ENCODE measurements around the gene UCHL3.
"Not testable (repeated sequence)": the region's sequence is repeated elsewhere in the genome, so short reads cannot be mapped to it uniquely, and the experiment has no call there.

The UCHL3 gene

GRCh38 chr13:75533861-75534260, 15.7 kb upstream of the UCHL3 start:
- CTCF ChIA-PET, result no interaction called here

GRCh38 chr13:75537401-75538365, 11.9 kb upstream of the UCHL3 start, which contains the start of gene COMMD6:
TSS of gene COMMD6 (minus strand) at chr13:75537841. CDS start at chr13:75537805, 36 bp downstream.
- Mint-ChIP-seq H3K27me3 (no peaks in the 10 kb centered on the region), H3K36me3 (peaks cover 23% of the 10 kb centered on the region), H3K4me3 (peak within 1 kb of the TSS; percentile 98), H3K4me1 (peaks cover 40% of the 10 kb centered on the region), H3K27ac (peak within 1 kb of the TSS; percentile 84), H3K9me3 (no peaks in the 10 kb centered on the region)
- DNase-seq, result peak; percentile 78
- CTCF ChIA-PET, result interaction anchor here (0.7 kb wide), 2 partner anchors 50 to 172 kb away, joined by 3 read pairs; no protein-coding TSS in a partner anchor

More at GRCh38 chr13:75533861-75534260, 15.7 kb upstream of the UCHL3 start:
- Mint-ChIP-seq H3K27me3 (no peaks in the 10 kb centered on the region), H3K27ac (no peak overlapping the region), H3K4me3 (no peak overlapping the region), H3K36me3 (peaks cover 41% of the 10 kb centered on the region), H3K4me1 (peaks cover 61% of the 10 kb centered on the region), H3K9me3 (no peaks in the 10 kb centered on the region)
- no peak for DNase-seq

DNA sequence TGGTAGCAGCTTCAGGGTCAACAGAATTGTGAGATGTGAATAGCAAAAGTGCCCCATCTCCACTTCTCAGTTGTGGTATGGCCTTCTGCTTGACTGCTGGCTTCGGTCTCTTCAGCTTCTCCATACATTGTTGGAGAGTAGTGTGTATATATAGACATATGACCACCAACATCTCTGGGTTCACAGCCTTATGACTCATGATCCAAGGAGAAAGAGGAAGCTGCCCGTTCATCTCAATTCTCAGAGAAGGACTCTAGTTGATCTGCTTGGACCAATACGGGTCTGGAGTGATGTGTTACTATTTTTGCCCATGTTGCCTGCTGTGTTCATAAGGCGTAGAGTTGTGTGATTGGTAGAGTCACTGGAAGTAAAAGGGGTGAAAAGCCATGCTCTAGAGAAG, 8.3 kb upstream of the UCHL3 start:
- CTCF ChIA-PET, result no interaction called here
- Mint-ChIP-seq H3K36me3 (peaks cover 3% of the 10 kb centered on the region), H3K27ac (no peak overlapping the region), H3K4me1 (peaks cover 20% of the 10 kb centered on the region), H3K9me3 (no peaks in the 10 kb centered on the region), H3K27me3 (no peaks in the 10 kb centered on the region), H3K4me3 (no peak overlapping the region)
- no peak for DNase-seq

DNA sequence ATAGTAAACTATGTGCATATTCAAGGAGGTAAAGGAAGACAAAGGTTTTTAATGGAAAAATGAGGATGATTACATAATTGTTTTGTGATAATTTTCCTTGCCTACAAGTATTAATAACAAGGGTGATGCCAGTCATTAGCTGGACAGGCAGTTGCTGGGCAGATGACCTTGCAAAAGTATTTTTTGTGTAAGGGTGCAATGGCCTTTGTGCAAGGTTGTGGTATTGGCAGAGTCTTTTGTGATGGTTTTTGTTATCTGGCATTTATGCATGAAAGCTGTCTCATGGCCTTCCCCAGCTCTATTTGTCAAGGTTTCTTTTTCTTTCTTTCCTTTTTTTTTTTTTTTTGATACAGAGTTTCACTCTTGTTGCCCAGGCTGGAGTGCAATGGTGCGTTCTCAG, 7.6 kb upstream of the UCHL3 start:
- no peaks in the 10 kb centered on the region for H3K27me3 Mint-ChIP-seq
- peaks cover 2% of the 10 kb centered on the region for H3K36me3 Mint-ChIP-seq
- CTCF ChIA-PET, result no interaction called here
- no peak overlapping the region for H3K27ac Mint-ChIP-seq
- H3K4me3 Mint-ChIP-seq, result no peak overlapping the region
- no peak for DNase-seq
- H3K9me3 Mint-ChIP-seq, result no peaks in the 10 kb centered on the region
- peaks cover 14% of the 10 kb centered on the region for H3K4me1 Mint-ChIP-seq

DNA sequence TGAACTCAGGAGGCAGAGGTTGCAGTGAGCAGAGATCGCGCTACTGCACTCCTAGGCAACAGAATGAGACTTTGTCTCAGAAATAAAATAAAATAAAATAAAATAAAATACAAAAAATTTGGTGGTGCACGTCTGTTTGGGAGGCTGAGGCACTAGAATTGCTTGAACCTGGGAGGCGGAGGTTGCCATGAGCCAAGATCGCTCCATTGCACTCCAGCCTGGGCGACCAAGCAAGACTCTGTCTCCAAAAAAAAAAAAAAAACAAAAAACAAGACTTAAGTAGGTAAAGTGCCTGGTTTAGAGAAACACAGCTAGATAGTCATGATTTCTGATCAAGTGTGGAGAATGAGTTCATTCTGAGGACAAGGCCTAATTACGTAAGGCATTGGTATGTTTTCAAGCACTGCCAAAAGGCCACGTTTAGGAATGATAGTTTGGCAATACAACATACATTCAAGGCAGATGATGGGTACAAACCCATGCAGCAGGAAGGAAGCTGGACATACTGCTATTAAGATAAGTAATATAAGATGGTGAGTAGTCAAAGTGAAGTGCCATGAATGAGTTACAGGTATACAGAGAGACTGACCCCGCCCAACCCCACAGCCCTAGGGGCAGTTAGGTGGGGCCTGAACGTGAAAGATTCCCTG, 4.8 kb upstream of the UCHL3 start:
- CTCF ChIA-PET, result no interaction called here

DNA sequence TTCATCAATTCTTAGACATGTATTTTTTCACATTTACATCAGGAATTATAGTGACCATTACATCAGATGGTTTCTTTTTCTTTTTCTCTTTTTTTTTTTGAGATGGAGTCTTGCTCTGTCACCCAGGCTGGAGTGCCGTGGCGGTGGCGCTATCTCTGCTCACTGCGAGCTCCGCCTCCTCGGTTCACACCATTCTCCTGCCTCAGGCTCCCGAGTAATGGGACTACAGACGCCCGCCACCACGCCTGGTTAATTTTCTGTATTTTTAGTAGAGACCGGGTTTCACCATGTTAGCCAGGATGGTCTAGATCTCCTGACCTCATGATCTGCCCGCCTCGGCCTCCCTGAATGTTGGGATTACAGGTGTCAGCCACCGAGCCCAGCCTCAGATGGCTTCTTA, 4.2 kb upstream of the UCHL3 start:
- H3K36me3 Mint-ChIP-seq, H3K9me3 Mint-ChIP-seq, CTCF ChIA-PET, DNase-seq, H3K27ac Mint-ChIP-seq, H3K27me3 Mint-ChIP-seq, H3K4me3 Mint-ChIP-seq: not testable (repeated sequence)
- peaks cover 14% of the 10 kb centered on the region for H3K4me1 Mint-ChIP-seq

More for the DNA sequence above, 4.8 kb upstream of the UCHL3 start:
- Mint-ChIP-seq H3K4me1 (peaks cover 10% of the 10 kb centered on the region), H3K4me3 (no peak overlapping the region), H3K36me3 (peaks cover 2% of the 10 kb centered on the region), H3K27ac (no peak overlapping the region), H3K27me3 (no peaks in the 10 kb centered on the region), H3K9me3 (no peaks in the 10 kb centered on the region)
- DNase-seq, result no peak

- Mint-ChIP-seq H3K4me1 (peaks cover 27% of the 10 kb centered on the region), H3K36me3 (peaks cover 3% of the 10 kb centered on the region), H3K9me3 (no peaks in the 10 kb centered on the region), H3K27ac (no peak overlapping the region), H3K27me3 (no peaks in the 10 kb centered on the region), H3K4me3 (no peak overlapping the region)
- CTCF ChIA-PET, result interaction anchor here (0.8 kb wide), 1 partner anchor 66 kb away, joined by 3 read pairs; the partner anchor contains the start of gene TBC1D4
- no peak for DNase-seq
These were observed 1.7 kb upstream of the UCHL3 start for GRCh38 chr13:75547917-75548316.

GRCh38 chr13:75550159-75550567, 572 bp downstream of the UCHL3 start:
- no peaks in the 10 kb centered on the region for H3K9me3 Mint-ChIP-seq
- CTCF ChIA-PET, result interaction anchor here (1.0 to 1.5 kb wide), 3 partner anchors 11 to 177 kb away, joined by 3 to 6 read pairs (median 4); no protein-coding TSS in a partner anchor
- H3K4me3 Mint-ChIP-seq, result peak overlapping the region; percentile 90
- no peaks in the 10 kb centered on the region for H3K27me3 Mint-ChIP-seq
- H3K4me1 Mint-ChIP-seq, result peaks cover 35% of the 10 kb centered on the region
- peaks cover 21% of the 10 kb centered on the region for H3K36me3 Mint-ChIP-seq
- H3K27ac Mint-ChIP-seq, result peak overlapping the region; percentile 94
- DNase-seq, result peak; percentile 25

DNA sequence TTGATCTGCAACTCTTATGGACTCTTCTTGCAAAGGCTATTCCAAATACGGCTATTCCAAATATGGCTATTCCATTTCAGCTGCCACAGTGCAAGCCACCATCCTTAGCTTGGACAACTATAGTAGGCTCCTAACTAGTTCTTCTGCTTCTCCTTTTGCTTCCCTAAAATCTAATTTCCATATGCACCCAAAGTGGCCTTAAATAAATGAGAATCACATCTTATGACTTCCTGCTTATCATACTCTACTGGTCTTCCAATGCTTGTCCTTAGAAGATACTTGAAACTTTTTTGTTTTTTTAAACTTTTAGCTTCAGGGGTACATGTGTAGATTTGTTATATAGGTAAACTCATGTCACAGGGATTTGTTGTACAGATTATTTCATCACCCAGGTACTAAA, 4.9 kb downstream of the UCHL3 start:
- H3K36me3 Mint-ChIP-seq, result peaks cover 27% of the 10 kb centered on the region
- peaks cover 36% of the 10 kb centered on the region for H3K4me1 Mint-ChIP-seq
- CTCF ChIA-PET, result no interaction called here
- H3K9me3 Mint-ChIP-seq, result no peaks in the 10 kb centered on the region
- no peaks in the 10 kb centered on the region for H3K27me3 Mint-ChIP-seq
- no peak overlapping the region for H3K4me3 Mint-ChIP-seq
- H3K27ac Mint-ChIP-seq, result no peak overlapping the region
- no peak for DNase-seq

DNA sequence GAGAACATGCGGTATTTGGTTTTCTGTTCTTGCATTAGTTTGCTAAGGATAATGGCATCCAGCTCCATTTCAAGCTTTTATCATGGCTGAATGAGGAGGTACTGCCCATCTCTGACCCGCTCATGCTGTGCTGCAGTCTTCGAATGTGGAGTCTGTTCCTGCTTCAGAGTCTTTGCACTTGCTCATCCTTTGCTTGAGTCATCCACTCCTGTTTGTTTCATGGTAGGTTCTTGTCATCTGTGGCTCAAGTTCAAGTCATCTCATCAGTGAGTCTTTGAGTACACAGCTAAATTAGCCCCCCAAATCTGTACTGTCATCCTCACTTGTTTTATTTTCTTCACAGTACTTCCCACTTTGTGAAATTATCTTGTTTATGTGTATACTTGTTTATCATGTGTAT, 5.4 kb downstream of the UCHL3 start:
- no peak overlapping the region for H3K27ac Mint-ChIP-seq
- DNase-seq, result no peak
- peaks cover 37% of the 10 kb centered on the region for H3K4me1 Mint-ChIP-seq
- no peak overlapping the region for H3K4me3 Mint-ChIP-seq
- CTCF ChIA-PET, result no interaction called here
- H3K36me3 Mint-ChIP-seq, result peaks cover 27% of the 10 kb centered on the region
- no peaks in the 10 kb centered on the region for H3K9me3 Mint-ChIP-seq
- H3K27me3 Mint-ChIP-seq, result no peaks in the 10 kb centered on the region

- Mint-ChIP-seq H3K4me1 (peaks cover 29% of the 10 kb centered on the region), H3K4me3 (no peak overlapping the region), H3K9me3 (no peaks in the 10 kb centered on the region), H3K27me3 (no peaks in the 10 kb centered on the region), H3K27ac (no peak overlapping the region), H3K36me3 (peaks cover 27% of the 10 kb centered on the region)
- CTCF ChIA-PET, result no interaction called here
- no peak for DNase-seq
These were observed 6.2 kb downstream of the UCHL3 start for GRCh38 chr13:75555836-75556235.

GRCh38 chr13:75556961-75557360, 7.4 kb downstream of the UCHL3 start:
- DNase-seq, result no peak
- Mint-ChIP-seq H3K9me3 (no peaks in the 10 kb centered on the region), H3K36me3 (peaks cover 28% of the 10 kb centered on the region), H3K27me3 (no peaks in the 10 kb centered on the region), H3K27ac (no peak overlapping the region), H3K4me1 (peaks cover 21% of the 10 kb centered on the region), H3K4me3 (no peak overlapping the region)
- CTCF ChIA-PET, result interaction anchor here (0.6 kb wide), 2 partner anchors 27 to 71 kb away, joined by 3 read pairs; no protein-coding TSS in a partner anchor

DNA sequence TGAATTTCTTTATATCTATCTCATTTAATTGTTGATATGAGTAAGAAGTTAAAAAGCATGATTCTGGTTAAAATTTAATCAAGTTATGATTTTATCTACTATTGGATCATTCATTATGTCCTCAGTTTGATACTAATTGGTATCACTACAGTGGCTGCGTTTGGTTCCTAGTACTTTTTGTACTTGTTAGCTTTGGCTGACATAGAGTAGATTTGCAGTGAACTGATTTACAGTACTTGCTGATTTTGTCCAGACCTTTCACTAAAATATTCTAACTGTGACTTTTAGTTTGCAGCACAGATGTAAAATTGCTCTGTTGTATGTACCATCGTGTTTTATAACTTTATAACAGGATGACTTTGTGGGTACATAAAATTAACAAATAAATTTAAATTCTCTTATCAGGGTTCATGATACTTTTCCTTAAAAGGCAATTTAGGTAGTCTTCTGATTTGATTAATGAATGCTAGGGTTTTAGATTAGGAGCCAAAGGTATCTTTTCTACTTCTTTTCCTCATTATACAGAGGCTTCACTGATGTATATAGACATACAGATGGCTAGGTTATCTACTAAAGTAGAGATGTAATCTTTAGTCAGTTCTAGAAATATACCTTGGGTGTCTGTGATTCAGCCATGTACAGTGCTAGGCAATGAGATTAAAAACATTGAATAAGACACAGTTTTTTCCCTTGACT, 8.7 kb downstream of the UCHL3 start:
- Mint-ChIP-seq H3K27ac (peak overlapping the region; percentile 43), H3K9me3 (no peaks in the 10 kb centered on the region), H3K4me3 (no peak overlapping the region), H3K4me1 (peaks cover 18% of the 10 kb centered on the region), H3K36me3 (peaks cover 28% of the 10 kb centered on the region), H3K27me3 (no peaks in the 10 kb centered on the region)
- DNase-seq, result no peak
- CTCF ChIA-PET, result no interaction called here

DNA sequence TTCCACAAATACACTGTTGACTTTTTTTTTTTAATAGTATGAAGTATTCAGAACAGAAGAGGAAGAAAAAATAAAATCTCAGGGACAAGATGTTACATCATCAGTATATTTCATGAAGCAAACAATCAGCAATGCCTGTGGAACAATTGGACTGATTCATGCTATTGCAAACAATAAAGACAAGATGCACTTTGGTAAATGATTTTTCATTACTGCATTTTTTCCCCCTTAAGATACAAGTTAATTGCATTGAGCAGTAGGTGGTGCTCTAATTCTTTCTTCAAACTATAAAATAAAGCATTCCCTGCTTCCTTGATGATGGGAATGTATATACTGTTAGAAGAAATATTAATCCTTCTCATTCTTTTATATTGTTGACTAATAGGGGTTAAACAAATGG, 17.1 kb downstream of the UCHL3 start:
- Mint-ChIP-seq H3K36me3 (peaks cover 24% of the 10 kb centered on the region), H3K4me3 (no peak overlapping the region), H3K27me3 (no peaks in the 10 kb centered on the region), H3K4me1 (no peaks in the 10 kb centered on the region), H3K9me3 (no peaks in the 10 kb centered on the region), H3K27ac (no peak overlapping the region)
- CTCF ChIA-PET, result no interaction called here
- DNase-seq, result no peak

Measured in activated naive CD4-positive, alpha-beta T cell treated with anti-CD3 and anti-CD28 coated beads, Interleukin-2, amount 10 ng/mL, durations not matched to agents 7 days and 5 days (primary cell).